ENCODE measurements around the gene IL1B.
"Not testable (repeated sequence)": the region's sequence is repeated elsewhere in the genome, so short reads cannot be mapped to it uniquely, and the experiment has no call there.

The IL1B gene

DNA sequence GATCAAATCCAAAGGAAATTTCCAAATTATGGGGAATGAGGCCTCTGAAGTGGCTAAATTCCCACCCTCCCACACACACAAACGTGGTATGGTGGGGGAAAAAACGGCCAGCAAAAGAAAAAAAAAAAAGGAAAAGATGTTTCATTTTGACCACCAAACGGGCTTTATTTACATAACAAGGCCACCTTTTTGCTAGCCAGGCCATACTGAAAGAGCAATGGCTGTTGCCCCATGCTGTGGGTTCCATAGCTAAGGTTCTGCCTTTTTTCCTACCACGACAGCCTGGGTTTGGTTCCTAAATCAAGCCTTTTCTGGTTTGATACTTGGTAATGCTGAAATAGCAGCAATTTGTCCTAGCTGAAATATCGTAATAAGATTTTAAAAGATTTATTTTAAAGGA lies 14.0 kb upstream of the IL1B start:
- DNase-seq (ENCODE audit: low read depth), result no peak

DNA sequence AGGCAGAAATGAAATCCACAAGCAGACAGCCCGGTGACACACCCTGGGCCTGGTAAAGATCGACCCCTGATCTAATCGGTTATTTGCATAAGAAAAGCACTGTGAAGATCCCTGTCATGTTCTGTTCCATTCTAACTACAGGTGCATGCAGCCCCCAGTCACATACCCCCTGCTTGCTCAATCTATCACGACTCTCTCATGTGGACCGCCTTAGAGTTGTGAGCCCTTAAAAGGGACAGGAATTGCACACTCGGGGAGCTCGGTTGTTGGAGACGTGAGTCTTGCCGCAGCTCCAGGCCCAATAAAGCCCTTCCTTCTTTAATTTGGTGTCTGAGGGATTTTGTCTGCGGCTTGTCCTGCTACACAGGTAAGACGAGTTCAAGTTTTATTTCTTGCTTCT lies 13.4 kb upstream of the IL1B start:
- DNase-seq (ENCODE audit: low read depth), result no peak

DNA sequence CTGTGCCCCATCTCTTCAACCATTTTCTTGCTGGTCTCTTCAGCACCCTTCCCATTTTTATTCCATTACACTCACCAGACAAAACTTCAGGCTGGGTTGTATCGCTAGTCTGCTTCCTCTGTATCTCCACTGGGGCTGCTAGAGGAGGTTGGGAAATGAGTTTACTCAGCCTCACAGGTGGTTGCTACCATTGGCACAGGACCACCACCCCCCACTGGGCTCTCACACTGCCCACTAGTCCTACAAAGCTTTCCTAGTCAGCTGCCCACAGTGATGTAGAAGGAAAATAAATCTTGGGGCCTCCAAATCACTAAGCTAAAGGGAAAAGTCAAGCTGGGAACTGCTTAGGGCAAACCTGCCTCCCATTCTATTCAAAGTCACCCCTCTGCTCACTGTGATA lies 12.3 kb upstream of the IL1B start:
- no peak for DNase-seq (ENCODE audit: low read depth)

DNA sequence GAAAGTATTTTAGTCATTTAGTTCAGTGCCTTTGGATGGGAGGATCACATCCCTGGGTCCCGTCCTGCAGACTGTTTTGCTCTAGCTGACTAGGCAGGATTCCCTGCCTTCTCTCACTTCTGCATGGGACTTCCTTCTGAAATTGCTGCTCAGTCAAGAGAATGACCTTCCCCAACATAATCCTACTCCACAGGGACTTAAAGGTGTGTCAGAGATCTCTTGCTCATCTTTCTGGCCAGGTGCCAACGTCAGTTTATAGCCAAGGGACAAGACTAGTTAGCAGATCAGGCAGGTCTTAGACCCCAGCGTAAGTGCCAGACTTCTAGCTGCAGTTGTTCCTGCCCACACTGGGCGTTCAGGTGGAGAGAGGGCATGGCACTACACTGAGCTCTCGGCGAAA lies 9.5 kb upstream of the IL1B start:
- DNase-seq (ENCODE audit: low read depth), result no peak

DNA sequence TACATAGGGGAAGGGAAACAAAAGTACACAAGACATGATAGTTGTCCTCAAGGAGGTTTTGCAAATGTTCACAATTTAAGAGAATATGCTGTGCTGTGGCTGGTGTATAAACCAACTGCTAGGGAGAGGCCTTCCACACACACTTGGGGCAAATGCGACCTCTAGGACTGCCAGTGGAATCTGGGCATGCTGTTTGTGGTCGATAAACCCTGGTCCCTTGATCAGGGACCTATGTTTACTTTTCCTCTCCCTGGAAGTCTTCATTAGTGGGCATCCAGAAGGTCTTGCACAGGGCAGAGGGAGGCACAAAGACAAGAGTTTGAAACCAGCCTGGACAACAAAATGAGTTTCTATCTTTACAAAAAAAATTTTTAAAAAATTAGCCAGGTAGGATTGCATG lies 7.3 kb upstream of the IL1B start:
- no peak for DNase-seq (ENCODE audit: low read depth)

DNA sequence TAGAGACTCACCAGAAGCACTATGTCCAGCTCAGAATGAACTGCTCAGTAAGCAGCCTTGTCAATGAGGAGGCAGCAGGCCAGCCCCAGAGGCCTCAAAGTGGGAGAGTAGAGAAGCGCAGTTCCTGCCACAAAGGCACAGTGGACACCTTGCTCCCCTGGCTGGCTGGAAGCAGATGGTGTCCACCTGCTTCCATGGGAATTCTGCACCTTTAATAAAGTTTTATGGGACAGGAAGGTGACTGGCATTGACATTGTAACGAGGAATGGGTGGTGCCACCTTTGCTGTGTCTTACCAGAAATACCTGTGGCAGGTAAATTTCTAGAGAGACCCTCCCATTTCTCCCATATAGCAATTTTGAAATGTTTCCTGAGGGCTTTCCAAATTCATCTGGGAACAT lies 6.7 kb upstream of the IL1B start:
- no peak for DNase-seq (ENCODE audit: low read depth)

DNA sequence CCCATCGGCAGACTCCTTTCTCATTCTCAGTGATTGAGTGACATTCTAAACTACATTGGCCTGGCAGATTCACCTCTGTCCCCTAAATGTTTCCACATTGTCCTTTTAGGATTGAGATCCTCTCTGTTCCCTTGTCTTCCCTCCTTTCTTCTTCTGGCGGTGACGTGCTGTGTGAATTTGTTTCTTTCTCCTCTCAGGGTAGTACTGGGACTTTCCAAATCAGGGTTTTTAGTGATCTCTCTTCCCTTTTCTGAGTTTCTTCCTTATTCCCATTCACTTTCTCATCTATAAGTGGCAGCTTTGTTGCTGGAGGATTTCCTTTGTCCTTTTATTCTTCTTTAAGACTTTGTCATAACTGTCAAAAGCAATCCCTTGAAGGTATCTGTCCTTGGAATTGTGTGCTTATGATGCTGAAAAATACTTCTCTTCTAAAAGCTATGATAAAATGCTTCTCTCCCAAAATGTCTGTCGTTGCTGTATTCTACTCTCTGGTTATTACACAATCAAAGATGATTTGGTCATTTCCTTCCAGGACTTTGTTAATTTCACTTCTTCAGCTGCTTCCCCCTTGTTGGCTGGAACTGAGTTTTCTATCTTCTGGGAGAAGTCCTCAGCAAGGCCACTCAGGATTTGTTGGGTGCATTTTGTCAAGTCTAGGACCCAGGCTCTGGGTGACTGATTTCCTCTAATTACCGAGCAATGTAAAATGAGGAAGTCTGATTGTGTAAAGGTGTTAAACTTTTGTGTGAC lies 4.9 kb upstream of the IL1B start:
- no peak for DNase-seq (ENCODE audit: low read depth)

DNA sequence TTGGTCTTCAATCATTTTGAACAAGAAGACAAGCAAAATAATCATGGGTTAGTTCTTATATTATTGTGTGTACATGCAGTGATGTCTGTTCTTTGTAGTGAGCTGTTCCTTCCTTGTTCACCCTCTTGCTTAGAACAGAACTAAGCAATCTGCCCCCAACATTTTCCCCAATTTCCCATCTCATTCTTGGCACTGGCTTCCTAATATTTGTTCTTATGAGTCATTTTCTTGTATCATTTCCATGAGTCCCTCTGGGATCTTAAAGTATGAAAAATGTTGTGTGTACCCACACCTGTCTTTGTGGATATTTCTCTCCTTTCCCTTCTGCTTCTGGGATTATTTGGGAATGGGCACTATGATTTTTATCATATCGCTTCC lies 3.5 kb upstream of the IL1B start:
- DNase-seq (ENCODE audit: low read depth), result no peak

DNA sequence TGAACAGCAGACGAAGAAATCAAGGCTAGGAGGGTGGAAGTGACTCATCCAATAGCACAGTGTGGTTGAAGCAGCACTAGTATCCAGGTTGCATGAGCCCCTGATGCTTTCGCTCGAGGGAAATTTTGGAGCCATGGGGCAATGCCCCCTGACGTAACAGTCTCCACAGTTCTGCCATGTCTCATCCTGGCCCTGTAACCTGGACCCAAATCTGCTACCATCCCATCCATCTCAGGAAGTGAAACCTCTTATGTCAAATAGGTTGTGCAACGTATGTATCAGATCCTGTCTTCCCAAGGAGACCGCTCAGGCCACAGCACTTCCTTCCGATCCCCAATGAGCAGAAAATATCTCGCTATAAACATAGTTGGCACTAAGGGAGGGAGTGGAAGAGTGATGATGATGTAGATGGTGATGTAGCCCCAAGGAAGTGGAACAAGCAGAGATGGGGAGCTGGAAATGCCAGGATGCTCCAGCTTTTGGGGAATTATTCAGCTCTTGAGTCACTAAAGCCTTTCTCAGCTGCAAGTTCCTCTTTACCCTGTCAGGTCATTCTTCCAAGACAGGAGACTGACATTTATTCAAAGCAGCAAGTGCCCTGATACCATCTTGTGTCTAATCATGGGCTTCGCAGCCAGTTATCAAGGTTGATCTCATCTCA lies 3.0 kb upstream of the IL1B start:
- DNase-seq (ENCODE audit: low read depth), result no peak

DNA sequence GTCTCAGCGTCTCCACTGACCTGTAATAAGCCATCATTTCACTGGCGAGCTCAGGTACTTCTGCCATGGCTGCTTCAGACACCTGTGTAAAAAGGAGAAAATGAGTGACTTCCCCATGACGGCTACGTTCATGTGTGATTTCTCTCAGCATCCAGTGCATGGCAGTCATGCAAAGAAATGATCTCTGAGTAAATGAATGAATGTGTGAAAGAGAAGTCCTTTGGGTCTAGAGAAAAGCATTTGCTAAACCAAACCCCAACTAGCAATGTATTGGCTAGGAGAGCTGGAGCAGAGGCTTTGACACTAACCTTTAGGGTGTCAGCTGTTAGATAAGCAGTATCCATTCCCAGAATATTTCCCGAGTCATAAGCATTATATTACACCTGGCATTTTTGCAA lies 417 bp downstream of the IL1B start:
- no peak for DNase-seq (ENCODE audit: low read depth)

DNA sequence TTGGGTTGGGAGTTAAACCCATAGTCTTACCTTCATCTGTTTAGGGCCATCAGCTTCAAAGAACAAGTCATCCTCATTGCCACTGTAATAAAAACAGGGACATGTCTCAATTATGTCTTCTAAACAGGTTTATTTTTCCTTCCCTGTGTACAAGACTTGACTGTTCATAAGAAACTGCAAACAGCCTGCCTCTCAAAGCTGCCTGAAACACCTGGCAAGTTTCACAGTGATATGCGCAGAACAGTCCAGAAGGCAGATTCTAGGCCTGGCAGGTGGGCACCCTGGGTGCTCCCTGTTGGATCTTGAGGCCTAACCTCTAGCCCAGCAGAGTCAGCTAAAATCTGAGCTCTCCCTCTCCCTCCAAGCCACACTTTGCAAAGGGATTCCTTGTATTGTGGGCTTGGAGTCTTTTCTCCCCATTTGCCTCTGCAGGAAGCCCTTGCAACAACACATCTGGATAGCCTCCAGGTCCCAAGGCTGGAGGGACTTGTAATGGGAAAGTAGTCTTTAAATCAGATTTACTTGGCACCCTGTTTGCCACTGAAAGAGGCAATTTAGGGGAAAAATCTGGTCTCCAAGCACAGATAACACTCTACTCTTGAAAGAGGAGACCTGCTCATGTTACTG lies 930 bp downstream of the IL1B start:
- DNase-seq (ENCODE audit: low read depth), result no peak

DNA sequence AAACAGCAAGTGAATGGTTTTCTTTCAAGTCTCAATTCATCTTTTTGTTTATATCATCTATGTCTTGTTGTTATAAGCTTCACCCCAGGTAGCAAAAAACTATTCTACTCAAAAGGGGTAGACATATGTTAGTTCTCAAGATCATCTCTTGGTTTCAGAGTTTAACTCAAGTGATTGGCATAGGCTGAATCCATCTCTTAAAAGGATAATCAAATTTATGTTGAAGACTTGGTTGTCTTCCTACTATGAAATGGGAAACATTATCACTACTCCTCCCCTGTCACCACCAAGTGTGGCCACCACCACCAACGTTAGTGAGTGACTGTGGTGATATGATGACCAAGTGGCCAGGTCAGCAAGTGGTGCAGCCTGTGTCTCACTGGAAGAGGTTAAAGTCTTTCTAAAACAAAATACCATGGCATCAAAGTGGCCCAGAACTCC lies 1.5 kb downstream of the IL1B start:
- no peak for DNase-seq (ENCODE audit: low read depth)

DNA sequence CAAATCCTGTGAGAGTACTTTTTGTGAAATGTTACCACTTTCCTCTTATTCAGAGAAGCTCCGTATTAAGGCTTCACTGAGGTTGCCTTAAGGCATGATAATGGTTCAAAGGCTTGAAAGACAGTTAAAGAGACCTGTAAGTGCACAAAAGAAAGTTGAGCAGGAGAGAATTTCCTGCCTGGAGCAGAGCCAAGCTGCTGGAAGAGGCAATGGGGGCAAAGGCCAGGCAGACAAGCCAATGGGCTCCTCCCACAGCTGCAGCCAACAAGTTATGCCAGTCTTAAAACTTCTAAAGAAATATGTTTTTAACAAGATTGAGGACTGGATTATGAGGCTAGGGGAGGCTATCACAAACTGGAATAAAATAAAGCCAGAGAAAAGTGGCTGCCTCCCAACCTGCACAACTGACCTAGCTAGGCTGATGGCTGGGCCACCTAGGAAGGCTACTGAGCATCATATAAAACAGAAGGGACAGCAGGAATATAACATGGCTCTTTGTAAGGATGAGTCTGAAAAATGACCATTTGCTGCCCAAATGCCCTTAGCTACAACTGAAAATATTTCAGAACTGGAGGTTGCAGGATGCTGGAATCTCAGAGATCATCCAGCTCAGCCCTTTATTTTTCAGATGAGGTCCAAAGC lies 2.1 kb downstream of the IL1B start:
- no peak for DNase-seq (ENCODE audit: low read depth)

DNA sequence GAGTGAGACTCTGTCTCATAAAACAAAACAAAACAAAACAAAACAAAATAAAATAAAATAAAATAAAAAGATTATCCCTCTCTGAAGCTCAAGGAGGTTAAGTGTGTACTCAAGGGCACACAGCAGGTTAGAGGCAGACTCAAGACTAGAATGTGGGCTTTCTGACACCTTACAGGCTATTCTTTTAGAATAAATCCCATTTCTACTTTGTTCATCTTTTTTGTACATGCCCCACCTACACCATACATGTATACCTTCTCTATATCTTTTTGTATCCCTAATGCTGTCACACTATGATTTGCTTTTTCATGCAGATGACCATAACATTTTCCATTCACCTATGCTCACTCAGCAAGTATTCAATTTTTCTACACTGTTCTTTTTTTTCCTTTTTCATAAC lies 2.6 kb downstream of the IL1B start:
- no peak for DNase-seq (ENCODE audit: low read depth)

DNA sequence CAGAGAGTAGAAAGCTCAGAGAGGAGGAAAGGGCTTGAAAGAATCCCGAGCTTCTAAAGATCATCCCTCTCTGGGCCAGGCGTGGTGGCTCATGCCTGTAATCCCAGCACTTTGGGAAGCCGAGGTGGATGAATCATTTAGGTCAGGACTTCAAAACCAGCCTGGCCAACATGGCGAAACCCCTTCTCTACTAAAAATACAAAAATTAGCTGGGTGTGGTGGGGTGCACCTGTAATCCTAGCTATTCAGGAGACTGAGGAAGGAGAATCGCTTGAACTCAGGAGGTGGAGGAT lies 3.0 kb downstream of the IL1B start:
- not testable (repeated sequence) for DNase-seq (ENCODE audit: low read depth)

DNA sequence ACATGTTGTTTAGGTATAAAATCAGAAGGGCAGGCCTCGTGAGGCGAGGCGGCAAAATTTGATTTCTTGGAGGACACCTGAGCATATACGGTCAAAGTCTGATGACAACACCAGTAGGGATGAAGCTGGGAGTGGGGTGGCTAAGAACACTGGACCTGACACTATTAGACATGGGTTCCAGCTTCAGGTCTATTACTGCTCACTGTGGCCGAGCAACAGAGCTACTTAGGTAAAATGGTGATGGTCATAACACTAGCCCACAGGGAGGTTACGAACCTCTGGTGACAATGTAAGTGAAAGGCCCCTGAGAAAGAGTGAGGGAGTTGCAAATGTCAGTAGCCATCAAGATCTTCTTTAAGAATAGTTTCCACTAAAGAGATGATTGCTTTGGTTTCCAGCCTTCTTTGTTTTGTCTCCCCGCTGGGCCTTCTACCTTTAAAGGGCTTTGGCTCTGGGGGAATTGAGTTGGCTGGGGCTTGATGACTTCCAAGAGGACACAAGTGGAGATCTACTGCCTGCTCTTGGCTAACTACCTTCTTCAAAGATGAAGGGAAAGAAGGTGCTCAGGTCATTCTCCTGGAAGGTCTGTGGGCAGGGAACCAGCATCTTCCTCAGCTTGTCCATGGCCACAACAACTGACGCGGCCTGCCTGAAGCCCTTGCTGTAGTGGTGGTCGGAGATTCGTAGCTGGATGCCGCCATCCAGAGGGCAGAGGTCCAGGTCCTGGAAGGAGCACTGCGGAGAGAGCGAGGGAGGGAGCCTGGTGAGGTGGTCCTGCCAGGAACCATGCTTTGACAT lies 3.5 kb downstream of the IL1B start:
- no peak for DNase-seq (ENCODE audit: low read depth)

DNA sequence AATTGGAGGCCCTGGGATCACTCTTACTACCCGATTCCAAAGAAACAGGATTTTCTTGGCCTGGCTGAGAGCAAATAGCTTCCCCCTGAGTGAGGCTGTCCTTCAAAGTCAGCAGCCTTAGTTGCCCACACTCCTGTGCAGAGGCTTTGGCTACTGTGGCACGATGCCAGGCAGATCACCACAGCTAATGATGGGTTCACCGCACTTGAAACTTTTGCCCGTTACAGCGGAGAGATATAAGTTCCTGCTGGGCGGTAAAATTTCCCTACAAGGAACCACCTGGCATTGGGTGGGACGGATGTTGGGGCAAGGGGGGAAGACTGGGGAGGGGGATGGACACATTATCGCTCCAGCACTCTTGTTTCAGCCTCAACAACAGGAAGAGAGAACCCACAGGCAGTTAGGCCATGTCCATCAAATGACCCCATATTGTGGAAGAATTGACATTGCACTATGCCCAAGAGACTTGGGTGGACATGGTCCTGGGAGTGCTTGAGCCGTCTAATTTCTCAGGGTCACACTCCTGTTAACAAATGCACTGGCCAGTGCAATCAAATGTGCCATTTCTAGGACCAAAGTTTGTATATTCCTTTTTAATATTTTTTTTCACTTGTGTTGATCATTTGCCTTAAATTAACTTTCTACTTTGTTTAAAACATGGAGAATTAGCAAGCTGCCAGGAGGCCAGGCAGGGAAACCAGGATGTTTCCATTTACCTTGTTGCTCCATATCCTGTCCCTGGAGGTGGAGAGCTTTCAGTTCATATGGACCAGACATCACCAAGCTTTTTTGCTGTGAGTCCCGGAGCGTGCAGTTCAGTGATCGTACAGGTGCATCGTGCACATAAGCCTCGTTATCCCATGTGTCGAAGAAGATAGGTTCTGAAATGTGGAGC lies 4.4 kb downstream of the IL1B start:
- no peak for DNase-seq (ENCODE audit: low read depth)

DNA sequence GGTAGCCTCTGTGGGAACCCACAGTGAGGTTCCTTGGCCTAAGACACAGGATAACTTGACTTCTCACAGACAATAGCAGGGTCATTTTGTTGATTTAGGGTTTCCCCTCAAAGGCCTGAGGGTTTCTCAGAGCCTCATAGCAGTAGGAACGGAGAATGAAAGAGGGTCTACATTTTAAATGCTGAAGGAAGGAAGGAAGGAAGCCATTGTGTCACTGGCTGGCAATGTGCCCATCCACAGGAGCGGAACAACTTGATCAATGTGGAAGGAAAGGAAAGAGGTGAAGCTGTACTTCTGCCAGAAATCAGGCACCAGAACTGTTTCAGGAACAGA lies 5.1 kb downstream of the IL1B start:
- no peak for DNase-seq (ENCODE audit: low read depth)

DNA sequence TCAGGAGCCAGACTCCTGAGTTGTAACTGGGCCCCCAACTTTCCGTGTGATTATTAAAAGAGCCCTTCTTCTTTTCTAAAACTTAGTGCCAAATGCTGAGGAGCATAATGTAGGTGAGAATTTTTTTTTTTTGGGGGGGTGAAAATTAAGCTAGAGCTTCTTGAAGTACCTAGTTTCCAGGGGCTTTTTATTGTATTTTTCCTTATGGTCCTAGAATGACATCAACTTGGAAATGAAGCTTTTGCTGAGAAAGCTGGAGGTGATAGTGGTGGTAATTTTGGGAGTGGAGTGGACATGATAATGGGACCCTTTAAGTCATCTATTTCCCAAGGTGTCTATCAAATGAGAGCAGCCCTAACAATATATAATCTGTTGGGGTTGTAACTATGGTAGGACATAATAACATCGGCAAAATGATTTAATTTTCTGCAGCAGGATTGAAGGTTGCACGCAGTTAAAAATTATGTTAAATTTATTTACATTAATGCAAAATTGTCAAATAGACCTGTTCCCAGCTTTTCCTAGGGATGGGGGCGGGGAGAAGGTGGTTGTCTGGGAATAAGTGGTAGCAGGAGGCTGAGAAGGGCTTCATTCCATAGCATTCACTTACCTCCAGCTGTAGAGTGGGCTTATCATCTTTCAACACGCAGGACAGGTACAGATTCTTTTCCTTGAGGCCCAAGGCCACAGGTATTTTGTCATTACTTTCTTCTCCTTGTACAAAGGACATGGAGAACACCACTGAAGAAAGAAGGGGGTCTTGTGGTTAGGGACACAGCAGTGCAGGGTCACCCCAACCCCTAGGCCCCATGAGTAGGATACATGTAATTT lies 5.7 kb downstream of the IL1B start:
- no peak for DNase-seq (ENCODE audit: low read depth)

DNA sequence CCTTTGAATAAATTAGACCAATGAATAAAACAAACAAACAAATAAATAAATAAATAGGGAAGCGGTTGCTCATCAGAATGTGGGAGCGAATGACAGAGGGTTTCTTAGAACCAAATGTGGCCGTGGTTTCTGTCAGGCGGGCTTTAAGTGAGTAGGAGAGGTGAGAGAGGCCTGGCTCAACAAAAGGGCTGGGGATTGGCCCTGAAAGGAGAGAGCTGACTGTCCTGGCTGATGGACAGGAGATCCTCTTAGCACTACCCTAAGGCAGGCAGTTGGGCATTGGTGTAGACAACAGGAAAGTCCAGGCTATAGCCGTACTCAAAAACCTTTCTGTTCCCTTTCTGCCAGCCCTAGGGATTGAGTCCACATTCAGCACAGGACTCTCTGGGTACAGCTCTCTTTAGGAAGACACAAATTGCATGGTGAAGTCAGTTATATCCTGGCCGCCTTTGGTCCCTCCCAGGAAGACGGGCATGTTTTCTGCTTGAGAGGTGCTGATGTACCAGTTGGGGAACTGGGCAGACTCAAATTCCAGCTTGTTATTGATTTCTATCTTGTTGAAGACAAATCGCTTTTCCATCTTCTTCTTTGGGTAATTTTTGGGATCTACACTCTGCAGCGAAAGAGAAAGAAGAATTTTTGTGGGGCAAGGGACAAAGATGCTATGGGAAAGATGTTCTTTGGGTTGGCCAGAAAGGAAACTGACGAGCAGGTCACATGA lies 6.5 kb downstream of the IL1B start:
- no peak for DNase-seq (ENCODE audit: low read depth)

All from stimulated activated CD8-positive, alpha-beta memory T cell treated with anti-CD3 and anti-CD28 coated beads, Interleukin-7, amount 100 ng/mL, for 24 hours (primary cell).